Suprapubic skin (tissue), 4 donors: ENCODE data around the gene TMEM41A.

Experiments
- CTCF ChIP-seq, 2 donors: fragments of 200-600 bp in 1 of 2; fragments of 450-650 bp in 1 of 2; sonication (generic) in 1 of 2; IDR thresholded peaks; one replicate each; pipeline ENCODE4 v1.5.1; 2016 to 2019; ENCODE audit warnings: antibody characterized with exemption in 2 of 2, mild to moderate bottlenecking in 1 of 2, moderate library complexity in 1 of 2
- EP300 ChIP-seq: sonication (generic); formaldehyde crosslinking; IDR thresholded peaks from one replicate; pipeline ENCODE4 v1.6.1; 2017; ENCODE audit warnings: antibody characterized with exemption
- POLR2A ChIP-seq, 2 donors: fragments of 450-650 bp; IDR thresholded peaks; one replicate each; pipeline ENCODE4 v1.6.1; 2017; ENCODE audit warnings: antibody characterized with exemption in 2 of 2, mild to moderate bottlenecking in 2 of 2, moderate library complexity in 2 of 2
- POLR2AphosphoS5 ChIP-seq, 3 donors: sonication (generic); formaldehyde crosslinking; IDR thresholded peaks; one replicate each; pipeline ENCODE4 v1.6.1; 2017; ENCODE audit warnings: antibody characterized with exemption in 3 of 3

GRCh38 chr3:185465471-185465870, 33.4 kb downstream of the TMEM41A start:
- TF ChIP-seq CTCF (IDR thresholded peaks at IDR 0.05), result no peak
- TF ChIP-seq POLR2AphosphoS5 (IDR thresholded peaks at IDR 0.05), result no peak
- TF ChIP-seq POLR2A (IDR thresholded peaks at IDR 0.05), result no peak
- no peak for TF ChIP-seq EP300
